H1 (cell line): Measurements from ENCODE around the gene AAMP. TPM values are rescaled to one million over a fixed set of nuclear protein-coding genes. Genes with fewer than 3 reads are reported as not detected.

Experiments used
- BCL11A ChIP-seq, 2 experiments: IDR thresholded peaks; one replicate each; pipeline ENCODE4 v1.6.1; 2011; ENCODE audit warnings: low read depth in 2 of 2, low read length in 2 of 2, mild to moderate bottlenecking in 2 of 2
- CEBPB ChIP-seq: IDR thresholded peaks from 2 replicates; pipeline ENCODE4 v1.6.1; 2012; ENCODE audit warnings: low read depth, low read length
- FOSL1 ChIP-seq: IDR thresholded peaks from 2 replicates; pipeline ENCODE4 v1.6.1; 2011; ENCODE audit warnings: mild to moderate bottlenecking, low read depth, low read length, moderate library complexity; ENCODE audit not compliant: insufficient read depth
- KDM5A ChIP-seq: fragments of 200-600 bp; IDR thresholded peaks from 2 replicates; pipeline ENCODE4 v1.7.1; 2012; ENCODE audit warnings: mild to moderate bottlenecking, low read length, inconsistent platforms, mixed read lengths
- RAD21 ChIP-seq, 2 experiments: IDR thresholded peaks in 1 of 2; conservative IDR thresholded peaks in 1 of 2; 2 replicates each; pipeline ENCODE4 v1.6.1; 2011; ENCODE audit warnings: low read depth in 2 of 2, low read length in 2 of 2, improper control_type of control experiment in 1 of 2, inconsistent platforms in 1 of 2, mild to moderate bottlenecking in 1 of 2, moderate library complexity in 1 of 2
- SRF ChIP-seq: IDR thresholded peaks from 2 replicates; pipeline ENCODE4 v1.6.1; 2011; ENCODE audit warnings: mild to moderate bottlenecking, low read depth, low read length, moderate library complexity
- polyA plus RNA-seq, 7 experiments: library from polyadenylated mRNA; depleted of rRNA in 3 of 7; stranded (reverse) in 5 of 7; unstranded in 2 of 7; fragments of >200 nt in 5 of 7; fragments of 200-250 nt in 2 of 7; gene quantifications; 1 replicate in 5 of 7; 2 replicates in 1 of 7; 4 replicates in 1 of 7; pipeline versions ENCODE4 v1.2.1 to v1.2.3, GENCODE V29; 2011 to 2013; ENCODE audit warnings: missing spikeins in 2 of 7, mixed read lengths in 2 of 7
- total RNA-seq: library from RNA; stranded (reverse); fragmentation: NEBNext Ultra II Directional; extraction: Animal tissue kit (Norgen Biotek cat#: 25700); gene quantifications from 2 replicates; pipeline ENCODE4 v1.2.1, GENCODE V29; 2021
- TF ChIP-seq, protein P1 (sequence below): IDR thresholded peaks from 2 replicates; pipeline ENCODE4 v1.6.1; 2012; ENCODE audit warnings: inconsistent platforms

AAMP gene
- total and polyA plus RNA-seq, 2 of the 8 experiments (the other 6 are each of a cell fraction or from before 2014, with no cell fraction given): 119 to 125 TPM

GRCh38 chr2:218260166-218260565, 9.8 kb downstream of the AAMP start (continued):
- TF ChIP-seq BCL11A (IDR thresholded peaks at IDR 0.05; ENCODE audit: low read depth in 2 of 2, low read length in 2 of 2) (no peak), KDM5A (no peak), CEBPB (no peak), FOSL1 (no peak), SRF (no peak), RAD21 (IDR thresholded peaks at IDR 0.05 in 1 of 2, conservative IDR thresholded peaks at IDR 0.05 in 1 of 2; ENCODE audit: low read depth in 2 of 2, low read length in 2 of 2) (no peak)
- TF ChIP-seq, protein P1, sequence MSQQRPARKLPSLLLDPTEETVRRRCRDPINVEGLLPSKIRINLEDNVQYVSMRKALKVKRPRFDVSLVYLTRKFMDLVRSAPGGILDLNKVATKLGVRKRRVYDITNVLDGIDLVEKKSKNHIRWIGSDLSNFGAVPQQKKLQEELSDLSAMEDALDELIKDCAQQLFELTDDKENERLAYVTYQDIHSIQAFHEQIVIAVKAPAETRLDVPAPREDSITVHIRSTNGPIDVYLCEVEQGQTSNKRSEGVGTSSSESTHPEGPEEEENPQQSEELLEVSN: no peak
